ENCODE results near the gene ATP11C. TPM values are rescaled to one million over a fixed set of nuclear protein-coding genes. Genes with fewer than 3 reads are reported as not detected.
A peak's percentile ranks its signal among the peaks of the same experiment; 100 is the strongest.
"Not testable (repeated sequence)": the region's sequence is repeated elsewhere in the genome, so short reads cannot be mapped to it uniquely, and the experiment has no call there.

ATP11C gene
- total RNA-seq, 2 experiments from 2014 or later: 15.0 to 21.6 TPM

DNA sequence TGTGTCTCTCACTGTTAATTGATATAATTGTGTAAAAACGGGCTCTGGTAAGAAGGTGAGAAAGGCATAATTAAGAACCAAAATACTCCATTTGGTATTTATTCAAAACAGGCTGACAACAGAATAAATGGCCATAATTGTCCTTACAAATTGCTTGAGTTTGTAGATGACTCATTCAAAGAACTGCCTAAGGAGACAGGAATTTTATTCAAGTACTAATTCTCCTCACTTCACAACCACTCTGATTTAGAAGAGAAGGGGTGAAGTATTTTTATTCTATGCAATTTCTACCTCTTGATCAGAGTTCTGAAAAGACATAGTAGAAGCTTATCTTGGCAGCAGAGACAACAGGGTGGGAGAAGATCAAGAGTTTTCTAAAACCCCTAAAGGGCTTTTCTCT is 43.1 kb downstream of the ATP11C start:
- H3K4me1 Mint-ChIP-seq: peaks cover 24% of the 10 kb centered on the region
- CTCF ChIA-PET: no interaction called here
- H3K36me3 Mint-ChIP-seq (ENCODE audit: low read depth): peaks cover 10% of the 10 kb centered on the region
- no peaks in the 10 kb centered on the region for H3K9me3 Mint-ChIP-seq (ENCODE audit: low read depth)
- no peak for DNase-seq
- no peak overlapping the region for H3K27ac Mint-ChIP-seq
- H3K27me3 Mint-ChIP-seq: no peaks in the 10 kb centered on the region
- POLR2A ChIA-PET: no interaction called here
- intact Hi-C loops (cut with DNase I, micrococcal nuclease): no loop called here
- no peak for ATAC-seq
- H3K4me3 Mint-ChIP-seq: no peak overlapping the region

DNA sequence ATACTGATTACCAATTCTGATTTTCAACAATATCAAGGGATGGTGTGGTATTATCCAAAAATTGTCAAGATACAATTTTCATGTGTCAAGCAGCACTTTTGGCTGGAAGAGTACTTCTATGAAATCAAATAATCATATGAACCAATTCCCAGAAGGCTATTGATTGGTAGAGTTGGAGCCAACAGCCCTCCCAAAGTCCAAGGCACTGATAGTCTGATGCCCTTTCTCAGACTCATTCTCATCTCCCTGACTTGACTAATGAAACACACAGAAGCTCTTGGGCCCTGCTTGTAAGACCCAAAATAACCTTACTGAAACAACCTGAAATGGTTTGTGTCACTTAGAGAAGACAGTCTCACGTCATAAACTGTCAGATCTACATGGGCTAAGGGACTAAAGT is 48.9 kb downstream of the ATP11C start:
- ChIA-PET CTCF (interaction anchor here (0.6 kb wide), 1 partner anchor 45 kb away, joined by 3 read pairs; no protein-coding TSS in a partner anchor), POLR2A (no interaction called here)
- Mint-ChIP-seq H3K4me1 (peaks cover 26% of the 10 kb centered on the region), H3K4me3 (no peak overlapping the region), H3K27me3 (no peaks in the 10 kb centered on the region), H3K9me3 (ENCODE audit: low read depth) (no peaks in the 10 kb centered on the region), H3K27ac (no peak overlapping the region), H3K36me3 (ENCODE audit: low read depth) (peaks cover 3% of the 10 kb centered on the region)
- intact Hi-C loops (cut with DNase I, micrococcal nuclease): no loop called here
- ATAC-seq (no peak), DNase-seq (no peak)

DNA sequence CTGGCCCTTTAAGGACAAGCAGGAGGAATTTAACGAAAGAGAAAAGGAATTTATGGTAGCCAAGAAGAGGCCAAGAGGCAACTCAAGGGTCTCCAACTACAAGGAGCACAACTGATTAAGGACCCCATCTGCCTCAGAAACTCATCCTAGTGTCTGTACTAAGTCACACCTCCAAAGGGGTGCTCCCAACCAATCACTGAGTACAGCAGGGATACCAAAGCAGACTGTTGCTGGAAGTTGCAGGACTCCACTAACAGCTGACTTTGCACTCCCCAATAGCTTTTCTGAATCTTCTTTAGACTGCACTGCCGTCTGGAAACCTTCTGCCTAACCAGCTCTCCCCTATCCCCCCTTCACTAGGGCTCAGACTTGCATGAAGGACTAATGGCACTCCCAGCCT is 50.6 kb downstream of the ATP11C start:
- Mint-ChIP-seq H3K9me3 (ENCODE audit: low read depth) (no peaks in the 10 kb centered on the region), H3K27ac (peak overlapping the region; percentile 42), H3K4me3 (no peak overlapping the region), H3K27me3 (no peaks in the 10 kb centered on the region), H3K36me3 (ENCODE audit: low read depth) (peaks cover 4% of the 10 kb centered on the region), H3K4me1 (peaks cover 27% of the 10 kb centered on the region)
- ChIA-PET CTCF (interaction anchor here (1.3 kb wide), 1 partner anchor 10 kb away, joined by 3 read pairs; no protein-coding TSS in a partner anchor), POLR2A (no interaction called here)
- ATAC-seq (no peak), DNase-seq (no peak)
- intact Hi-C loops (cut with DNase I, micrococcal nuclease): no loop called here

DNA sequence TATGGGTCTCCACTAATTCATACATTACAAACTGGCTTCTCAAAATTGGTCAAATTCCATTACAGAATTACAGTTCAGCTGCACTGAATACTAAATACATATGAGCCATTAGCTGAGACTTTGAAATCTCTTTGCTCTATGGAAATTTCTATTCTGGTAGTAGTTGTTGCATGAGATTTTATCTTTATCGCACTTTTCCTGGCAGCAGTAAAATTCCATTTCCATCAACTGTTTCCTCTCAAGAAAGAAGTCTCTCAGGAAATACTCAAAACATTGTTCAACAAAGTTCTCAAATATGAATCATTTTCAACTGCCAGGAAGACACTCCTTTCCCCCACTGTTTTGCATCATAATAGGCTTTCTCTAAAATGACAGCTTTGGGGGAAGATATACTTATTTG is 51.3 kb downstream of the ATP11C start:
- DNase-seq (no peak), ATAC-seq (no peak)
- Mint-ChIP-seq H3K27ac (no peak overlapping the region), H3K36me3 (ENCODE audit: low read depth) (peaks cover 7% of the 10 kb centered on the region), H3K4me1 (peaks cover 29% of the 10 kb centered on the region), H3K9me3 (ENCODE audit: low read depth) (no peaks in the 10 kb centered on the region), H3K4me3 (no peak overlapping the region), H3K27me3 (no peaks in the 10 kb centered on the region)
- intact Hi-C loops (cut with DNase I, micrococcal nuclease): no loop called here
- POLR2A ChIA-PET: interaction anchor here (0.9 kb wide), 1 partner anchor 116 kb away, joined by 3 read pairs; no protein-coding TSS in a partner anchor
- CTCF ChIA-PET: interaction anchor here (1.3 kb wide), 1 partner anchor 10 kb away, joined by 3 read pairs; no protein-coding TSS in a partner anchor

DNA sequence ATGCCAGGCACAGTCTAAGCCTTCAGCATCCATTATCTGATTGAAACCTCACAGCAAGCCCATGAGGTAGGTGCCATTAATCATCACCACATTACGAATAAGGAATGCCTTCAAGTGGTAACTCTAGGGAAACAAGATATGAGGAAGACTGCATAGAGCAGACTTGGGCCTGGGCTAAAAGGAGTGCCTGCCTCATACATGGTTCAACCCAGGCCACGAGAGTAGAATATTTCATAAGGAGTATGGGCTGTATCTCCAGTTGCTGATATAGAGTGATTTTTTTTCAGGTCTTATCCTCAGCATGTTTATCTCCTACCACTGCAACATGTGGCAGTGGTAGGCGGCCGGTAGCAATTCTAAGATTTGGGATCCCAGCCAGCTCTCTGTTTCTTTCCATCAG is 51.7 kb downstream of the ATP11C start:
- POLR2A ChIA-PET: interaction anchor here (0.9 kb wide), 1 partner anchor 115 kb away, joined by 3 read pairs; no protein-coding TSS in a partner anchor
- no peak for DNase-seq
- Mint-ChIP-seq H3K4me1 (peaks cover 29% of the 10 kb centered on the region), H3K9me3 (ENCODE audit: low read depth) (no peaks in the 10 kb centered on the region), H3K4me3 (no peak overlapping the region), H3K27ac (no peak overlapping the region), H3K36me3 (ENCODE audit: low read depth) (peaks cover 7% of the 10 kb centered on the region), H3K27me3 (no peaks in the 10 kb centered on the region)
- CTCF ChIA-PET: interaction anchor here (1.3 kb wide), 1 partner anchor 11 kb away, joined by 3 read pairs; no protein-coding TSS in a partner anchor
- intact Hi-C loops (cut with DNase I, micrococcal nuclease): no loop called here
- no peak for ATAC-seq

DNA sequence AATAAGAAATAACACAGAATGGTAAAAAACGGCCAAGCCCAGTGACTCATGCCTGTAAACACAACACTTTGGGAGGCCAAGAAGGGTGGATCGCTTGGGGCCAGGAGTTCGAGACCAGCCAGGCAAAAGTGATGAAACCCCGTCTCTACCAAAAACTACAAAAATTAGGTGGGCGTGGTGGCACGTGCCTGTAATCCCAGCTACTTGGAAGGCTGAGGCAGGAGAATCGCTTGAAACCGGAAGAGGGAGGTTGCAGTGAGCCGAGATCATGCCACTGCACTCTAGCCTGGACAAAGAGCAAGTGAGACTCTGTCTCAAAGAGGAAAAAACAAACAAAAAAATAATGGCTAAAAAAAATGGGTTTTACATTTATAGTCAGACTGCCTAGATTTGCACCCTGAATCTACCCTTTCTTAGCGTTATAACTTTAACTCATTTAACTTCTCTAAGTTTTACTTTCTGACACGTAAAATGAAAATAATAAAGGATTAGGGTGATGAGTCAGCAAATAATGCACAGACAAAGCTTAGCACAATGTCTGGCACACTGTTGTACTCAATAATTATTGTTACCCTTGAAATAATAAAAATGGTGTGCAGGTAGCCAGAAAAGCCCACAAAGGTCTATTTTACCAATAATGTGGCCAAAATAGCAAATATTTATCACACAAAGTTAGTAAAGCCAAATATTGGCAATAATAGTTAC is 55.0 kb downstream of the ATP11C start:
- Mint-ChIP-seq H3K9me3 (ENCODE audit: low read depth) (no peaks in the 10 kb centered on the region), H3K4me1 (peaks cover 20% of the 10 kb centered on the region), H3K27me3 (no peaks in the 10 kb centered on the region), H3K4me3 (no peak overlapping the region), H3K36me3 (ENCODE audit: low read depth) (peaks cover 7% of the 10 kb centered on the region), H3K27ac (no peak overlapping the region)
- ChIA-PET CTCF (no interaction called here), POLR2A (no interaction called here)
- intact Hi-C loops (cut with DNase I, micrococcal nuclease): no loop called here
- ATAC-seq: no peak
- DNase-seq: no peak

DNA sequence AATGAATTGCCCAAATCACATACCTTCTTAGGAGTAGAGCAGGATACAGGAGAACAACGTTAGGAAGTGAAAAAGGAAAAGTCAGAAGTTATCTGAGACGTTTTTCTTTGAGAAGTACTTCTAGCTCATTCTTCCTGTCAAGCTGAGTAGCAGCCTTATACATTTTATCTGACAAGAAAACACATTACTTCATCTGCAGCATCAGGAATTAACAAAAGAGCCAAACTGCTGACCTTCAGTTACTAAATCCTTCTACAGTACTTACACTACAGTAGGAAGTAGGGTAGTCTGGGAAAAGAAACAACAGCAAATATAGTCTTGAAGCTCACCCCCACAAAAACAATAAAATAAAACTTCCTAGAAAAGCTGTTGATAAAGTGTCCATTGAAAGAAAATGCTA is 57.0 kb downstream of the ATP11C start:
- Mint-ChIP-seq H3K27ac (no peak overlapping the region), H3K27me3 (no peaks in the 10 kb centered on the region), H3K4me3 (no peak overlapping the region), H3K9me3 (ENCODE audit: low read depth) (no peaks in the 10 kb centered on the region), H3K4me1 (peaks cover 8% of the 10 kb centered on the region), H3K36me3 (ENCODE audit: low read depth) (peaks cover 7% of the 10 kb centered on the region)
- intact Hi-C loops (cut with DNase I, micrococcal nuclease): no loop called here
- ATAC-seq (no peak), DNase-seq (no peak)
- ChIA-PET CTCF (no interaction called here), POLR2A (no interaction called here)

DNA sequence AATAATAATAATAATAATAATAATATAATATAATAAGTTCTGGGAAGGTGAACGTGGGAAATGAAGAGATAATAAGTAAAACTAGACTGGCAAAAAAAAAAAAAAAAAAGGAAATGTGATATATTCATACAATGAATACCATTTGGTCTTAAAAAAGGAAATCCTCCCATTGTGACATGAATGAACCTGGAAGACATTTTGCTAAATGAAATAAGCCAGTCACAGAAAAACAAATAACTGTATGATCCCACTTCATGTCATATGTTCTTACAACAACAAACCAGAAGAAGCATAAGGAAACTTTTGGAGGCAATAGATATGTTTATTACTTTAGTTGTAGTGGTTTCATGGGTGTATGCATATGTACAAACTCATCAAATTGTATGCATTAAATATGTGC is 63.1 kb downstream of the ATP11C start:
- Mint-ChIP-seq H3K4me1 (no peaks in the 10 kb centered on the region), H3K9me3 (ENCODE audit: low read depth) (no peaks in the 10 kb centered on the region), H3K36me3 (ENCODE audit: low read depth) (peaks cover 6% of the 10 kb centered on the region), H3K27ac (no peak overlapping the region), H3K4me3 (no peak overlapping the region), H3K27me3 (no peaks in the 10 kb centered on the region)
- no peak for DNase-seq
- ChIA-PET POLR2A (no interaction called here), CTCF (interaction anchor here (0.6 to 1.1 kb wide), 2 partner anchors 22 to 97 kb away, joined by 3 to 5 read pairs; no protein-coding TSS in a partner anchor)
- intact Hi-C loops (cut with DNase I, micrococcal nuclease): no loop called here
- ATAC-seq: no peak

DNA sequence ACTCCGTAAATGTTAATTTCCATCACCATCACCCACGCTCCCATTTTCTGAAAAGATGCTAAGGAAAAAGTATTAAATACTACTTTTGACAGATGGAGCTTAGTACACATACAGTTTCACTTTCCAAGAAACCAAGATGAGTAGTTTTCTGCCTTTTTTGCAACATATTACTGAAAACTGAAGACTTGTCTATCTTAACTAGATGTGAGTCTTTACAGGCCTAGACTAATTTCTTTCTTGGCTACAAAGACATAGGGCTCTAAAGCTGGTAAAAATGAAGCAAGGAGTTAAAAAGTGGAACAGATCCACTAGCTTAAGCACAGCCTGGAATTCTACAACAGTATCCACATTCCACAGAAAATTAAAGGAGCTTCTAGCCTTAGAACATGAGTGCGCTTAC is 68.2 kb downstream of the ATP11C start:
- CTCF ChIA-PET: no interaction called here
- H3K36me3 Mint-ChIP-seq (ENCODE audit: low read depth): peaks cover 3% of the 10 kb centered on the region
- H3K27me3 Mint-ChIP-seq: no peaks in the 10 kb centered on the region
- intact Hi-C loops (cut with DNase I, micrococcal nuclease): no loop called here
- no peak overlapping the region for H3K27ac Mint-ChIP-seq
- H3K4me1 Mint-ChIP-seq: peaks cover 8% of the 10 kb centered on the region
- ATAC-seq (peak; percentile 63), DNase-seq (no peak)
- POLR2A ChIA-PET: no interaction called here
- H3K4me3 Mint-ChIP-seq: no peak overlapping the region
- no peaks in the 10 kb centered on the region for H3K9me3 Mint-ChIP-seq (ENCODE audit: low read depth)

DNA sequence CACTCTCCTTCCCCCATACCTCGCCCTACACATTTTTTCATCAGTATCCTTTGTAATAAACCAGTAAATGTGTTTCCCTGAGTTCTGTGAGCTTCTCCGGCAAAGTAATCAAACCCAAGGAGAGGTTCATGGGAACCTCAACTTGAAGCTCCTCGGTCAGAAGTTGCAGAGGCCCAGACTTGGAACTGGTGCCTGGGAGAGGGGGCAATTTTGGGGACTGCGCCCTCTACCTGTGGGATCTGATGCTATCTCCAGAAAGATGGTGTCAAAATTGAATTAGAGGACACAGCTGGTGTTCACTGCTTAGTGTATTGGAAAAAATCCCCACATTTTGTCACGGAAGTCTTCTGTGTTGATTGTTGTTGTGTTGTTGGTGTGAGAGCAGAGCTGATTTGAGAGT is 70.6 kb downstream of the ATP11C start:
- H3K9me3 Mint-ChIP-seq (ENCODE audit: low read depth): no peaks in the 10 kb centered on the region
- no peaks in the 10 kb centered on the region for H3K27me3 Mint-ChIP-seq
- H3K27ac Mint-ChIP-seq: no peak overlapping the region
- POLR2A ChIA-PET: no interaction called here
- no peaks in the 10 kb centered on the region for H3K36me3 Mint-ChIP-seq (ENCODE audit: low read depth)
- no peak overlapping the region for H3K4me3 Mint-ChIP-seq
- no peak for ATAC-seq
- intact Hi-C loops (cut with DNase I, micrococcal nuclease): no loop called here
- peaks cover 8% of the 10 kb centered on the region for H3K4me1 Mint-ChIP-seq
- peak; percentile 6 for DNase-seq
- CTCF ChIA-PET: no interaction called here

DNA sequence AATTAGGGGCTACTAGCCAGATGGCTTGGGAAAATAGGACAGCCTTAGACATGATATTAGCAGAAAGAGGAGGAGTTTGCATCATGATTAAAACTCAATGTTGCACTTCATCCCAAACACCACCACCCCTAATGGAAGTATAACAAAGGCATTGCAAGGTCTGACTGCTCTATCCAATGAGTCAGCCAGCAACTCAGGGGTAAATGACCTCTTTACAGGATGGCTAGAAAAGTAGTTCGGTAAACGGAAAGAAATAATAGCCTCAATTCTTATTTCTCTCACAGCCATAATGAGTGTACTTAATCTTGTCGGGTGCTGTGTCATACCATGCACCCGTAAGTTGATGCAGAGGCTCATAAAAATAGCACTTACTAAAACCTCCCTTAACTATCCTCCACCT is 76.0 kb downstream of the ATP11C start:
- POLR2A ChIA-PET; H3K27ac Mint-ChIP-seq; H3K4me1 Mint-ChIP-seq; H3K36me3 Mint-ChIP-seq (ENCODE audit: low read depth); H3K9me3 Mint-ChIP-seq (ENCODE audit: low read depth); H3K4me3 Mint-ChIP-seq; ATAC-seq; DNase-seq; H3K27me3 Mint-ChIP-seq; intact Hi-C loops (cut with DNase I, micrococcal nuclease); CTCF ChIA-PET: not testable (repeated sequence)

DNA sequence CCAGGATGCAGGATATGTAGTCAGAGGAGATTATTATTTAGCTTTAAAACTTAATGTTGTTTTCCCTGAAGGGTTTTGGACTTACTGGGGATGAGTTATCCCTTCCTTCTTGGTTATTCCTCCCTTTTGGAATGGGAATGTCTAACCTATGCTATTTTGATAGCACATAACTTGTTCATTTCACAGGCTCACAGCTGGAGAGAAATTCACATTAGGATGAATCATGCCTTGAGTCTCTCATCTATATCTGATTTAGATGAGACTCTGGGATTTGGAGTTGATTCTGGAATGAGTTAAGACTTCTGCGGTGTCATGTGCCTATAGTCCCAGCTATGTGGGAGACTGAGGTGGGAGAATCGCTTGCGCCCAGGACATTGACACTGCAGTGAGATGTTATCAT is 81.1 kb downstream of the ATP11C start:
- DNase-seq: no peak
- CTCF ChIA-PET: no interaction called here
- POLR2A ChIA-PET: no interaction called here
- no peaks in the 10 kb centered on the region for H3K27me3 Mint-ChIP-seq
- intact Hi-C loops (cut with DNase I, micrococcal nuclease): no loop called here
- H3K27ac Mint-ChIP-seq: no peak overlapping the region
- no peak for ATAC-seq
- no peaks in the 10 kb centered on the region for H3K36me3 Mint-ChIP-seq (ENCODE audit: low read depth)
- no peak overlapping the region for H3K4me3 Mint-ChIP-seq
- H3K9me3 Mint-ChIP-seq (ENCODE audit: low read depth): no peaks in the 10 kb centered on the region
- H3K4me1 Mint-ChIP-seq: no peaks in the 10 kb centered on the region

Measured in activated CD4-positive, alpha-beta T cell treated with anti-CD3 and anti-CD28 coated beads for 36 hours (primary cell).